BJ (cell line): ENCODE results near the gene LRTM2. TPM values are rescaled to one million over a fixed set of nuclear protein-coding genes. Genes with fewer than 3 reads are reported as not detected.

ENCODE experiments used
- CTCF ChIA-PET: fragments of 350-600 bp; formaldehyde crosslinking; extraction: SDS; loops from one replicate; lab custom pipeline; 2021; ENCODE audit warnings: antibody characterized with exemption, inconsistent platforms; lab: Yijun Ruan, JAX
- POLR2A ChIA-PET: fragments of 300-600 bp; sonication (Branson Sonifier 250); formaldehyde crosslinking; extraction: SDS; loops from one replicate; lab custom pipeline; 2021; ENCODE audit warnings: antibody characterized with exemption; lab: Charles Lee
- DNase-seq: peaks from one replicate; pipeline ENCODE4 v3.0.0-alpha.2; 2011; ENCODE audit warnings: low read depth
- H3K27me3 ChIP-seq: 2 replicates; pipeline ENCODE4 v1.6.0; 2011; ENCODE audit warnings: low read length; ENCODE audit not compliant: control insufficient read depth, insufficient read depth
- H3K36me3 ChIP-seq: 2 replicates; pipeline ENCODE4 v1.5.1; 2011; ENCODE audit warnings: low read length; ENCODE audit not compliant: control insufficient read depth, insufficient read depth
- H3K4me3 ChIP-seq: 2 replicates; pipeline ENCODE4 v1.5.1; 2011; ENCODE audit warnings: low read depth, mild to moderate bottlenecking, control low read depth, low read length
- CTCF ChIP-seq: IDR thresholded peaks from 2 replicates; pipeline ENCODE4 v1.5.1; 2011; ENCODE audit warnings: low read depth, mild to moderate bottlenecking, control low read depth, inconsistent platforms, low read length, moderate library complexity; ENCODE audit not compliant: insufficient read depth
- polyA plus RNA-seq: library from polyadenylated mRNA; depleted of rRNA; stranded (reverse); fragments of >200 nt; gene quantifications from 2 replicates; pipeline ENCODE4 v1.2.3, GENCODE V29; 2011

Gene LRTM2
- polyA plus RNA-seq, 1 experiment, result not detected

- TF ChIP-seq CTCF, result no peak
- H3K27me3 ChIP-seq, result peaks cover 30% of the 10 kb centered on the region
- DNase-seq, result no peak
- POLR2A ChIA-PET, result no interaction called here
- CTCF ChIA-PET, result no interaction called here
- no peak overlapping the region for H3K4me3 ChIP-seq
- H3K36me3 ChIP-seq, result no peaks in the 10 kb centered on the region
Observed at GRCh38 chr12:1839956-1840951, 19.9 kb downstream of the LRTM2 start.

GRCh38 chr12:1840981-1841425, 20.6 kb downstream of the LRTM2 start:
- H3K27me3 ChIP-seq, result peaks cover 35% of the 10 kb centered on the region
- no peak for TF ChIP-seq CTCF
- CTCF ChIA-PET, result no interaction called here
- no peak overlapping the region for H3K4me3 ChIP-seq
- DNase-seq, result no peak
- POLR2A ChIA-PET, result no interaction called here
- H3K36me3 ChIP-seq, result no peaks in the 10 kb centered on the region

GRCh38 chr12:1841586-1842182, 21.3 kb downstream of the LRTM2 start:
- Histone ChIP-seq H3K4me3 (no peak overlapping the region), H3K36me3 (no peaks in the 10 kb centered on the region), H3K27me3 (peaks cover 37% of the 10 kb centered on the region)
- ChIA-PET CTCF (no interaction called here), POLR2A (no interaction called here)
- DNase-seq, result no peak
- no peak for TF ChIP-seq CTCF

GRCh38 chr12:1842183-1842904, 22.0 kb downstream of the LRTM2 start:
- TF ChIP-seq CTCF, result no peak
- POLR2A ChIA-PET, result no interaction called here
- DNase-seq, result no peak
- Histone ChIP-seq H3K27me3 (peaks cover 43% of the 10 kb centered on the region), H3K36me3 (no peaks in the 10 kb centered on the region), H3K4me3 (no peak overlapping the region)
- CTCF ChIA-PET, result interaction anchor here (1.0 kb wide), 1 partner anchor 82 kb away, joined by 3 read pairs; no protein-coding TSS in a partner anchor
